ENCODE measurements around the gene HBZ. TPM values are rescaled to one million over a fixed set of nuclear protein-coding genes. Genes with fewer than 3 reads are reported as not detected.

The HBZ gene
- total RNA-seq, 1 experiment from 2014 or later: 1.1 TPM

DNA sequence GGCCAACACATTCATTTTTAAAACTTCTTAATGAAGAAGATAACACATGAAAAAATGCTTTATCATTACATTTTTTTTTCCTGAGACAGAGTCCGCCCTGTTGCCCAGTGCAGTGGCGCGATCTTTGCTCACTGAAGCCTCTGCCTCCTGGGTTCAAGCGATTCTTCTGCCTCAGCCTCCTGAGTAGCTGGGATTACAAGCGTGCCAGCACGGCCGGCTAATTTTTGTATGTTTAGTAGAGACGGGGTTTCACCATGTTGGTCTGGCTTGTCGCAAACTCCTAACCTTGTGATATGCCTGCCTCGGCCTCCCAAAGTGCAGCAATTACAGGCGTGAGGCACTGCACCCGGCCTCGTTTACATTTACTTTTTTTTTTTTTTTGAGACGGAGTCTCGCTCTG lies 41.0 kb downstream of the HBZ start:
- Histone ChIP-seq H3K9me3 (ENCODE audit: control insufficient read depth, insufficient read depth, low read depth, low read length) (no peaks in the 10 kb centered on the region), H3K4me3 (ENCODE audit: low read depth in 2 of 2, low read length in 2 of 2) (no peak overlapping the region), H3K27me3 (ENCODE audit: control insufficient read depth, insufficient read depth, low read length) (no peaks in the 10 kb centered on the region), H3K36me3 (ENCODE audit: control insufficient read depth, insufficient read depth, low read length) (peaks cover 28% of the 10 kb centered on the region), H3K27ac (ENCODE audit: low read length) (no peak overlapping the region), H3K4me1 (ENCODE audit: control insufficient read depth, insufficient read depth, low read length) (no peaks in the 10 kb centered on the region)
- ATAC-seq: no peak
- intact Hi-C loops (cut with micrococcal nuclease; ENCODE audit: unreplicated experiment) (no loop called here), in situ Hi-C loops (cut with HindIII; ENCODE audit: low pct_unique_long_range_greater_than_20kb, low sequenced_read_pairs) (no loop called here)
- POLR2A ChIA-PET: no interaction called here
- CTCF ChIA-PET: interaction anchor here (0.7 kb wide), 1 partner anchor 169 kb away, joined by 7 read pairs; no protein-coding TSS in a partner anchor
- TF ChIP-seq, protein P1, sequence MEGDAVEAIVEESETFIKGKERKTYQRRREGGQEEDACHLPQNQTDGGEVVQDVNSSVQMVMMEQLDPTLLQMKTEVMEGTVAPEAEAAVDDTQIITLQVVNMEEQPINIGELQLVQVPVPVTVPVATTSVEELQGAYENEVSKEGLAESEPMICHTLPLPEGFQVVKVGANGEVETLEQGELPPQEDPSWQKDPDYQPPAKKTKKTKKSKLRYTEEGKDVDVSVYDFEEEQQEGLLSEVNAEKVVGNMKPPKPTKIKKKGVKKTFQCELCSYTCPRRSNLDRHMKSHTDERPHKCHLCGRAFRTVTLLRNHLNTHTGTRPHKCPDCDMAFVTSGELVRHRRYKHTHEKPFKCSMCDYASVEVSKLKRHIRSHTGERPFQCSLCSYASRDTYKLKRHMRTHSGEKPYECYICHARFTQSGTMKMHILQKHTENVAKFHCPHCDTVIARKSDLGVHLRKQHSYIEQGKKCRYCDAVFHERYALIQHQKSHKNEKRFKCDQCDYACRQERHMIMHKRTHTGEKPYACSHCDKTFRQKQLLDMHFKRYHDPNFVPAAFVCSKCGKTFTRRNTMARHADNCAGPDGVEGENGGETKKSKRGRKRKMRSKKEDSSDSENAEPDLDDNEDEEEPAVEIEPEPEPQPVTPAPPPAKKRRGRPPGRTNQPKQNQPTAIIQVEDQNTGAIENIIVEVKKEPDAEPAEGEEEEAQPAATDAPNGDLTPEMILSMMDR (IDR thresholded peaks at IDR 0.05): no peak
- no peak for TF ChIP-seq TCF7L2 (IDR thresholded peaks at IDR 0.05; ENCODE audit: low read depth, low read length)
- TF ChIP-seq POLR2AphosphoS5 (IDR thresholded peaks at IDR 0.05; ENCODE audit: low read depth, low read length): no peak
- TF ChIP-seq SIN3A (IDR thresholded peaks at IDR 0.05; ENCODE audit: borderline replicate concordance, insufficient read depth, low read depth, low read length): no peak
- TF ChIP-seq, protein P2, sequence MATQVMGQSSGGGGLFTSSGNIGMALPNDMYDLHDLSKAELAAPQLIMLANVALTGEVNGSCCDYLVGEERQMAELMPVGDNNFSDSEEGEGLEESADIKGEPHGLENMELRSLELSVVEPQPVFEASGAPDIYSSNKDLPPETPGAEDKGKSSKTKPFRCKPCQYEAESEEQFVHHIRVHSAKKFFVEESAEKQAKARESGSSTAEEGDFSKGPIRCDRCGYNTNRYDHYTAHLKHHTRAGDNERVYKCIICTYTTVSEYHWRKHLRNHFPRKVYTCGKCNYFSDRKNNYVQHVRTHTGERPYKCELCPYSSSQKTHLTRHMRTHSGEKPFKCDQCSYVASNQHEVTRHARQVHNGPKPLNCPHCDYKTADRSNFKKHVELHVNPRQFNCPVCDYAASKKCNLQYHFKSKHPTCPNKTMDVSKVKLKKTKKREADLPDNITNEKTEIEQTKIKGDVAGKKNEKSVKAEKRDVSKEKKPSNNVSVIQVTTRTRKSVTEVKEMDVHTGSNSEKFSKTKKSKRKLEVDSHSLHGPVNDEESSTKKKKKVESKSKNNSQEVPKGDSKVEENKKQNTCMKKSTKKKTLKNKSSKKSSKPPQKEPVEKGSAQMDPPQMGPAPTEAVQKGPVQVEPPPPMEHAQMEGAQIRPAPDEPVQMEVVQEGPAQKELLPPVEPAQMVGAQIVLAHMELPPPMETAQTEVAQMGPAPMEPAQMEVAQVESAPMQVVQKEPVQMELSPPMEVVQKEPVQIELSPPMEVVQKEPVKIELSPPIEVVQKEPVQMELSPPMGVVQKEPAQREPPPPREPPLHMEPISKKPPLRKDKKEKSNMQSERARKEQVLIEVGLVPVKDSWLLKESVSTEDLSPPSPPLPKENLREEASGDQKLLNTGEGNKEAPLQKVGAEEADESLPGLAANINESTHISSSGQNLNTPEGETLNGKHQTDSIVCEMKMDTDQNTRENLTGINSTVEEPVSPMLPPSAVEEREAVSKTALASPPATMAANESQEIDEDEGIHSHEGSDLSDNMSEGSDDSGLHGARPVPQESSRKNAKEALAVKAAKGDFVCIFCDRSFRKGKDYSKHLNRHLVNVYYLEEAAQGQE (IDR thresholded peaks at IDR 0.05; ENCODE audit: insufficient read depth in 1 of 2, low read depth in 2 of 2, low read length in 1 of 2): no peak
- BruUV-seq (replicated peaks): no TSS peak
- DNase-seq (ENCODE audit: low read depth, low spot score): no peak

DNA sequence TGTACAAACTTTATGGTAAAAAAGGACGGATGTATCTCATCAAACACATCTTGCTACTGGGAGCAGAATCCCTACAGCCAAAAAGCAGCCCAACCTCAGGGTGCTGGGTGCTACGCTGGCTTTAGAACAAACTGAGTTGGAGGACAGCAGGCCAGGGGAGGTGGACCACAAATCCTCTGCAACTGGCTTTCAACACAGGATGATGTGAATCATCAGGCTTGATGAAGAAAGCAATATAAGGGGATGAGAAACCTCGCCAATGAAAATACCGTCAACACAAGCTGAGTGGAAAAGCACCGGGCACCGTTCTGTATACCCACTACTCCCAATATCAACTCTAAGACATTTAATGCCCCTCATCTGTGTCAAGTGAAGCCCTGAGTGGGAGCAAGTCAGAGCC lies 42.1 kb downstream of the HBZ start:
- H3K4me1 ChIP-seq (ENCODE audit: control insufficient read depth, insufficient read depth, low read length): no peaks in the 10 kb centered on the region
- DNase-seq (ENCODE audit: low read depth, low spot score): no peak
- CTCF ChIA-PET: no interaction called here
- H3K27me3 ChIP-seq (ENCODE audit: control insufficient read depth, insufficient read depth, low read length): no peaks in the 10 kb centered on the region
- H3K36me3 ChIP-seq (ENCODE audit: control insufficient read depth, insufficient read depth, low read length): peaks cover 31% of the 10 kb centered on the region
- H3K9me3 ChIP-seq (ENCODE audit: control insufficient read depth, insufficient read depth, low read depth, low read length): no peaks in the 10 kb centered on the region
- no peak overlapping the region for H3K27ac ChIP-seq (ENCODE audit: low read length)
- no peak for ATAC-seq
- intact Hi-C loops (cut with micrococcal nuclease; ENCODE audit: unreplicated experiment): no loop called here
- POLR2A ChIA-PET: interaction anchor here (0.7 kb wide), 1 partner anchor 13 kb away, joined by 3 read pairs; no protein-coding TSS in a partner anchor
- no TSS peak for BruUV-seq (replicated peaks)
- no peak overlapping the region for H3K4me3 ChIP-seq (ENCODE audit: low read depth in 2 of 2, low read length in 2 of 2)
- in situ Hi-C loops (cut with HindIII; ENCODE audit: low pct_unique_long_range_greater_than_20kb, low sequenced_read_pairs): no loop called here
- no peak for TF ChIP-seq TCF7L2 (IDR thresholded peaks at IDR 0.05; ENCODE audit: low read depth, low read length)
- TF ChIP-seq, protein P2 (IDR thresholded peaks at IDR 0.05; ENCODE audit: insufficient read depth in 1 of 2, low read depth in 2 of 2, low read length in 1 of 2): no peak
- TF ChIP-seq SIN3A (IDR thresholded peaks at IDR 0.05; ENCODE audit: borderline replicate concordance, insufficient read depth, low read depth, low read length): no peak
- TF ChIP-seq POLR2AphosphoS5 (IDR thresholded peaks at IDR 0.05; ENCODE audit: low read depth, low read length): no peak
- TF ChIP-seq, protein P1 (IDR thresholded peaks at IDR 0.05): no peak

Measured in Panc1 (cell line).